ENCODE measurements around the gene MLN. TPM values are rescaled to one million over a fixed set of nuclear protein-coding genes. Genes with fewer than 3 reads are reported as not detected.

MLN gene
- total RNA-seq, 2 experiments from 2014 or later: not detected

DNA sequence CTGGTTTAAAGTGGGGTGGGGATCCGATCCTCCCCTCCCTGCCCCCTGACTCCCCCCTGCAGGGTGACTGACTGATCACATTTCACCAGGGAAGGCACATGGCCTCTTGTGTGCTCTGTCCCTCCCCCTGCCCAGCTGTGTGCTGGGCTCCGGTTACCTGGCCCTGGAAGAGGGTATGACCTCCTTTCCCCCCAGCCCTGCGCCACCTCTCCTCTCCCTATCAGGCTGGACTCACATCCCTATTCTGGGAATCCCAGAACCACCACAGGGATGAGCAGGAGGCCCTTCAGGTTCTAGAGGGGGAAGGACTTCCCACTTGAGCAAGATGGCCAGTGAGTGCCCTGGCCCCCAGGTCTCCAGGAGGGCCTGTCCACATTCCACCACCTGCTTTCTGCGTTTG, 55.0 kb downstream of the MLN start:
- Mint-ChIP-seq H3K27me3 (peaks cover 4% of the 10 kb centered on the region), H3K9me3 (no peaks in the 10 kb centered on the region), H3K4me1 (ENCODE audit: low read depth) (peaks cover 2% of the 10 kb centered on the region), H3K36me3 (no peaks in the 10 kb centered on the region), H3K27ac (no peak overlapping the region), H3K4me3 (no peak overlapping the region)
- no peak for DNase-seq
- ChIA-PET CTCF (no interaction called here), POLR2A (no interaction called here)
- intact Hi-C loops (cut with micrococcal nuclease): no loop called here

DNA sequence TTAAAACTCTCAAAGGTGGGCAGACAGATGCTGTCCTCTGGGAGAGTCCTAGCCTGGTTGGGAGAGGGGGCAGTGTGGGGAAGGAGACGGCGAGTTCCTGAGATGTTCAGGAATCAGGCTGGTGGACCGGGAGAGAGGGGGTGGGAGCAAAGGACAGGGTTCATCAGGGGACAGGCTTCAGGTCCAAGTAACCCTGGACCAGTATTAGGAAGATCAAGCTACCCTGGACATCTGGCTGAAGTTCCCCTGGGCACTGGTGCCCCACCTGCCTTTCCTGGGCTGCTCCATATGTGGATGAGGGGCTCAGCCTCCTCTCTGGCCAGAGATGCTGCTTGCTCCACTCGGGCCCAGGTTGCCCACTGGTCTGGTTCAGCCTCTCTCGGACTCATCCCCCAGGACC, 56.0 kb downstream of the MLN start:
- ChIA-PET CTCF (interaction anchor here (1.3 kb wide), 1 partner anchor 36 kb away, joined by 4 read pairs; the partner anchor contains the start of gene UQCC2), POLR2A (no interaction called here)
- Mint-ChIP-seq H3K4me3 (no peak overlapping the region), H3K4me1 (ENCODE audit: low read depth) (peaks cover 2% of the 10 kb centered on the region), H3K36me3 (no peaks in the 10 kb centered on the region), H3K27me3 (peaks cover 4% of the 10 kb centered on the region), H3K9me3 (no peaks in the 10 kb centered on the region), H3K27ac (no peak overlapping the region)
- no peak for DNase-seq
- intact Hi-C loops (cut with micrococcal nuclease): no loop called here

DNA sequence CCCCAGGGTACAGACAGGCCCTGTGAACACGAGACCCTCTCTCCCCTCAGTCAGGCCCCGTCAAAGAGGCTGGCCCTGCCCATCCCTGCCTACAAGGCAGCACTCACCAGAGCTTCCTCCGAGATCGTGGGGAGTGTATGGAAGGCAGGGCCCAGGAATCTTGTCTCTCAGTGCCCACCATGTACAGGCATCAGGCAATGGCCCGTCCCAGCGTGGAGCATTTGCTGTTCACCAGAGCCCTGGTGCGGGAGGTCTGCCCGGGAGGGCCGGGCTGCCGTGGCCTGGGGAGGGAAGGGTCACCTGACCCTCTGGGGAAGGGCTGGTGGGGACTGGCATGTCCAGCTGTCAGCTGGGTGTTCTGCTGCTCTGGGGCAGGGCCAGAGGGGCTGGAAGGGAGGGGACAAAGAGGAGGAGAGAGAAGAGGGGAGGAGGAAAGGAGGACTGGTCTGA, 57.1 kb downstream of the MLN start, which contains the start of gene IP6K3:
Gene IP6K3, minus strand, starts transcription at position 255 of the 450 bp plus-strand sequence. CDS start 11,429 bp downstream, outside the sequence.
- ChIA-PET POLR2A (no interaction called here), CTCF (interaction anchor here (1.3 to 4.8 kb wide), 3 partner anchors 35 to 409 kb away, joined by 4 to 39 read pairs (median 9); partner anchors contain the start of gene UQCC2)
- H3K27ac Mint-ChIP-seq: no peak within 1 kb of the TSS
- intact Hi-C loops (cut with micrococcal nuclease): no loop called here
- no peak for DNase-seq
- no peak within 1 kb of the TSS for H3K4me3 Mint-ChIP-seq
- peaks cover 7% of the 10 kb centered on the region for H3K27me3 Mint-ChIP-seq
- no peaks in the 10 kb centered on the region for H3K9me3 Mint-ChIP-seq
- no peaks in the 10 kb centered on the region for H3K36me3 Mint-ChIP-seq
- H3K4me1 Mint-ChIP-seq (ENCODE audit: low read depth): peaks cover 2% of the 10 kb centered on the region

DNA sequence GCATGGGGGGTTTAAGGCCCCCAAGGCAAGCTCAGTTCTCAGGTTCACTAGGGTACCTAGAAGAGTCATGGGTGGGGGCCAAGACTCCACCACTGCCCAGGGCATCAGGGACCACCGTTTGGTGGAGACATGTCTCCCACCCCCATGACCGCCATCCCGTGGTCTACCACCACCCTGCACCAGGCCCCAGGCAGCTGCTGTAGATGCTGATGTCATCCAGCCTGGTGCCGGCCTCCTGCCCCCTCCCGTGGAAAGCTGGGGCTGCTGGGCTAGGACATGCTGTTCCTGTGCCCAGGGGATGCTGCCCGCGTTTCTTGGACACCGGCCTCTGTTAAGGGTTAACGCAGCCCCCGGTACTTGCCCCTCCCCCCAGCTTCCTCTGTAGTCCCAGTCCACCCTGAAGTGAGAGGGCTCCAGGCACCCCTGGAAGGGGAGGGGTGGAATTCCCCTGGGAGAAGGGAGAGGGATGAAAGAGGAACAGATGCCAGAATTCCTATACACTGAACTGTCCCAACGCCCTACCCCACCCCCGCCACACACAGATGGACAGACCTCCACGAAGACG, 57.7 kb downstream of the MLN start:
- H3K27me3 Mint-ChIP-seq: peaks cover 7% of the 10 kb centered on the region
- H3K4me1 Mint-ChIP-seq (ENCODE audit: low read depth): peaks cover 2% of the 10 kb centered on the region
- H3K27ac Mint-ChIP-seq: no peak overlapping the region
- no peak overlapping the region for H3K4me3 Mint-ChIP-seq
- no peak for DNase-seq
- H3K9me3 Mint-ChIP-seq: no peaks in the 10 kb centered on the region
- intact Hi-C loops (cut with micrococcal nuclease): no loop called here
- POLR2A ChIA-PET: no interaction called here
- CTCF ChIA-PET: interaction anchor here (0.7 to 4.8 kb wide), 6 partner anchors 13 to 410 kb away, joined by 3 to 39 read pairs (median 5); no protein-coding TSS in a partner anchor
- no peaks in the 10 kb centered on the region for H3K36me3 Mint-ChIP-seq

DNA sequence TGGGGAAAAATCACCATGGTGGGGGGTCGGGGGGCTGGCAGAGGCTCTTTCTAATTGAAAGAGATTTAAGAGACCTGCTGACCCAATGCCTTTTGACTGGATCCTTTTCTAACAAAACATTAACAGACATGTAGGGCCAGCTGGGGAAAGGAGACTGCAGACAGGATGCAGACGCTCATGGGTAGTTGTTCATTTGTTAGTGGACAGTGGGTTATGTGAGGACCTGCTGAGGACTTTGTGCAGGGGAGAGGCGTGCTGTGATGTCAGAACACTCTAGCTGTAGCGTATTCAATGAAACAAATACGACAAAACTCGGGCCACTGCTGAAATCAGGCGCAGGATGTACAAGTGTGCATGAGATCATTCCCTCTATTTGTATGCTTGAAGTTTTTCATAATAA, 58.3 kb downstream of the MLN start:
- H3K4me3 Mint-ChIP-seq: no peak overlapping the region
- H3K27me3 Mint-ChIP-seq: peaks cover 7% of the 10 kb centered on the region
- no peaks in the 10 kb centered on the region for H3K9me3 Mint-ChIP-seq
- POLR2A ChIA-PET: no interaction called here
- DNase-seq: no peak
- CTCF ChIA-PET: interaction anchor here (0.7 to 4.8 kb wide), 6 partner anchors 14 to 410 kb away, joined by 3 to 39 read pairs (median 5); no protein-coding TSS in a partner anchor
- intact Hi-C loops (cut with micrococcal nuclease): no loop called here
- no peaks in the 10 kb centered on the region for H3K36me3 Mint-ChIP-seq
- no peak overlapping the region for H3K27ac Mint-ChIP-seq
- peaks cover 2% of the 10 kb centered on the region for H3K4me1 Mint-ChIP-seq (ENCODE audit: low read depth)

DNA sequence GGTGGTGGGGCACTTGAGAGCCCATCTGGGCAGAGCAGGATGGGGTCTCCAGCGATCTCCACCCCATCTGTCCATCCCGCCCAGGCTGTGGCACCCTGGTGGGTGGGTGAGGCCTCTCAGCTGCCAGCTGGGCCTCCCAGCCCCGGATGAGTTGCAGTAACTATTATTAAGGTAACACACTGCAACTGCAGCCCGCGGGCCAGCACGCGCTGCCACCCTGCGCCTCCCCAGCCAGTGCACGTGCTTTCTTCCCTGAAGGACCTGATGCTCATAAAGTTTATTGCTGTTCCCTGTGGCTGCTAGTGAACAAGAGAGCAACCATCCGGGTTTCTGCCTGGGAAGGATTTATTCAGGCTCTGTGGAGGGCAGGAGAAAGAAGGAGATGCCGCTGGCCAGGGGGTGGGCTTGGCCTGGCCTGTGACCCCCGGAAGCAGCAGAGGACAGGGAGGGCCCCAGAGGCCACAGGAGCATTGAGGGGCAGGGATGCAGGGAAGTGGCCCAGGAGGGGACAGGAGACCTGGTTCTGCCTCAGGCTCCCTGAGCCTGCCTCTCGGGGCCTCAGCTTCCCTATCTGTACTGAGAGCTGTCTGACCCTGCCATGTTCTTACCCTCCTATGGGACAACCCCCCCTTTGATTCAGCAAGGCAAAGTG, 58.8 kb downstream of the MLN start:
- no peak for DNase-seq
- ChIA-PET POLR2A (no interaction called here), CTCF (interaction anchor here (0.7 to 4.8 kb wide), 20 partner anchors 9 to 411 kb away, joined by 3 to 39 read pairs (median 6); partner anchors contain the start of gene UQCC2)
- no peaks in the 10 kb centered on the region for H3K9me3 Mint-ChIP-seq
- H3K4me3 Mint-ChIP-seq: no peak overlapping the region
- H3K27ac Mint-ChIP-seq: no peak overlapping the region
- H3K27me3 Mint-ChIP-seq: peaks cover 7% of the 10 kb centered on the region
- H3K36me3 Mint-ChIP-seq: no peaks in the 10 kb centered on the region
- intact Hi-C loops (cut with micrococcal nuclease): loop anchor here (1.0 kb wide), 2 partner anchors 160 to 282 kb away; no protein-coding TSS in a partner anchor
- peaks cover 2% of the 10 kb centered on the region for H3K4me1 Mint-ChIP-seq (ENCODE audit: low read depth)

Other genes starting within 250 kb of the MLN start
- 10 to 100 TPM; 56.3 to 57.7 TPM for gene BAK1, start 223.7 kb downstream of the MLN start, total RNA-seq
- gene ITPR3, start 182.7 kb downstream of the MLN start, total RNA-seq: 10 to 100 TPM; 41.6 to 45.6 TPM
- gene UQCC2, start 92.3 kb downstream of the MLN start, total RNA-seq: 100 to 1,000 TPM; 157 to 160 TPM
- not detected for gene IP6K3, start 57.1 kb downstream of the MLN start, total RNA-seq
- 10 to 100 TPM; 51.4 to 54.8 TPM for gene LEMD2, start 14.9 kb downstream of the MLN start, total RNA-seq